C4-2B (cell line): ENCODE measurements around the gene SKOR2.
"Not testable (repeated sequence)": the region's sequence is repeated elsewhere in the genome, so short reads cannot be mapped to it uniquely, and the experiment has no call there.

Experiments used
- H3K27ac ChIP-seq: fragments of 450-650 bp; 2 replicates; pipeline ENCODE4 v1.5.1; 2017
- ZFX ChIP-seq: fragments of 450-650 bp; IDR thresholded peaks from 2 replicates; pipeline ENCODE4 v1.6.1; 2017
- TF ChIP-seq, protein P1 (sequence below): fragments of 450-650 bp; conservative IDR thresholded peaks from 2 replicates; pipeline ENCODE4 v1.5.1; 2017; ENCODE audit warnings: mild to moderate bottlenecking

The SKOR2 gene

DNA sequence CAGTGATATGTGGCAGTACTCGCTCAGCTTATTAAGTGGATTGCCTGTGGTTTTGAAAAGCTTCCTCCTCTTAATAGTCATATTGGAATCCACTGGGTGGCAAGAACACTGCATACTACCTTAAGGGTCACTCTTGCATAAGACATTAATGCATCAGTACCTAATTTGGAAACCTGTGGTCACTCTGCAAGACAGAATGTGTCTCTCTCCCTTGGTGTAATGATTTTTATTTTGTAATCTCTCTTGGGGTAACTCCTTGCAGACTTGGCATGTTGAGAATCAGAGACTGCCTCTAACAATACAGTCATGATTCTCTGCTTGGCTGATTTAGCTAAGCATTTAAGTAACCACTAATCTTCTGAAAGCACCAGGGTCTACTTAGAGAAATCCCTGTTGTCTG, 42.3 kb downstream of the SKOR2 start:
- TF ChIP-seq ZFX, result no peak
- TF ChIP-seq, protein P1, sequence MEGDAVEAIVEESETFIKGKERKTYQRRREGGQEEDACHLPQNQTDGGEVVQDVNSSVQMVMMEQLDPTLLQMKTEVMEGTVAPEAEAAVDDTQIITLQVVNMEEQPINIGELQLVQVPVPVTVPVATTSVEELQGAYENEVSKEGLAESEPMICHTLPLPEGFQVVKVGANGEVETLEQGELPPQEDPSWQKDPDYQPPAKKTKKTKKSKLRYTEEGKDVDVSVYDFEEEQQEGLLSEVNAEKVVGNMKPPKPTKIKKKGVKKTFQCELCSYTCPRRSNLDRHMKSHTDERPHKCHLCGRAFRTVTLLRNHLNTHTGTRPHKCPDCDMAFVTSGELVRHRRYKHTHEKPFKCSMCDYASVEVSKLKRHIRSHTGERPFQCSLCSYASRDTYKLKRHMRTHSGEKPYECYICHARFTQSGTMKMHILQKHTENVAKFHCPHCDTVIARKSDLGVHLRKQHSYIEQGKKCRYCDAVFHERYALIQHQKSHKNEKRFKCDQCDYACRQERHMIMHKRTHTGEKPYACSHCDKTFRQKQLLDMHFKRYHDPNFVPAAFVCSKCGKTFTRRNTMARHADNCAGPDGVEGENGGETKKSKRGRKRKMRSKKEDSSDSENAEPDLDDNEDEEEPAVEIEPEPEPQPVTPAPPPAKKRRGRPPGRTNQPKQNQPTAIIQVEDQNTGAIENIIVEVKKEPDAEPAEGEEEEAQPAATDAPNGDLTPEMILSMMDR, result no peak
- no peak overlapping the region for H3K27ac ChIP-seq

DNA sequence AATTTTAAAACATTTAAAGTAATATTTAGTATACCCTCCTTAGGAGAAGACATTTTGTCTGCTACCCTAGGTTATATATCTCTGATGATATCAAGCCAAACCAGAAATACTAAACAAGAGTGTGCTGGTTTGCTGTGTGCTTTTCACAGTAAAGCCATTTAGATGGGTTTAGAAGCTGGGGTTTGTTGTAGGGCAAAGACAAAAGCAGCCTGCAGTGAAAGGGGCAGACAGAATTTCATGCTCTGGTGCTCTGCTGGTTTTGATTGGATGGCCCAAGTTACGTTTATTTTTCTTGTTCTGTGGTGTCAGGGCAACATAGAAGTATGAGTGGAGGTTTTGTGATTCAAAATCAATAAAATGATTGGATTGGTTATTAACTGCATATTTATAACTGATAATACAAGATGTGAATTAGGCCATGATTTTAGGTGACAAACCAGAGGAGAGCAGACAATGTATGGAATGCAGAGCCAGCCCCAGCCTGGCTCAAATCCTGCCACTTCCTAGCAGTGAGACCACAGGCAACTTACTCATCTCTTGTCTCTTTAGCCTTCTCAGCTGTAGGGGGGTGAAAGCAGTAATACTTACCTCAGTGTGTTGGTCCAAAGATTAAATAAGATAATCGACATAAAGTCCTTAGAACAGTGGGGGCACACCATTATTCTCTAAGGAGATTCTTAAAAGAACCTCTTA, 44.4 kb downstream of the SKOR2 start:
- TF ChIP-seq, protein P1, result no peak
- no peak for TF ChIP-seq ZFX
- no peak overlapping the region for H3K27ac ChIP-seq

DNA sequence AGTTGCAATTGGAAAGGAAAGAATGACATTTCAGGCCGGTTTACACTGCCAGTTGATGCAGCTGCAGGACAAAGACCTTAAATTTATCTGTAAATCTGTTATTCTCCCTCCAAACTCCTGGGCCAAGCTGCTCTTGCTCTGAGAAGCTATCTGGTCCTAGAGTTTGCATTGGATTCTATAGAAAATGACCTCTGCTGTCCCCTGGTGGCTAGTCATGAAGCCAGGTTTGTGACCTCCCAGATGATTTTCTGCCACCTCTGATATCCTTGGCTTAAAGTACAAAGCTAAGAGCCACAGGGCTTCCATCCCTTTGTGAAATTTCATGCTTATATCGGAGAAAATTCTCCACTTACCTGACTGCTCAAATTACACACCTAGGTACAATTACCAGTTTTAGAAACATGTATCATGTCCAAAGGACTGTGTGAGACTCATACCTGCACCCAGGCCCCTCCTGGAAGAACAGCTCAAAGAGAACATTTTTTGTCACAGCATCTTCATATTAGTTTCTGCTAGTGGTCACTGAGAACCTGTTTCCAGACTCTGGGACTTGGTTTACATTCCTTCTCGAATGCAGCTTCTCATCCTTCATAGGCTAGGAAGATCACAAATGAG, 46.4 kb downstream of the SKOR2 start:
- TF ChIP-seq ZFX, result no peak
- TF ChIP-seq, protein P1, result peak; percentile 88
- H3K27ac ChIP-seq, result no peak overlapping the region

DNA sequence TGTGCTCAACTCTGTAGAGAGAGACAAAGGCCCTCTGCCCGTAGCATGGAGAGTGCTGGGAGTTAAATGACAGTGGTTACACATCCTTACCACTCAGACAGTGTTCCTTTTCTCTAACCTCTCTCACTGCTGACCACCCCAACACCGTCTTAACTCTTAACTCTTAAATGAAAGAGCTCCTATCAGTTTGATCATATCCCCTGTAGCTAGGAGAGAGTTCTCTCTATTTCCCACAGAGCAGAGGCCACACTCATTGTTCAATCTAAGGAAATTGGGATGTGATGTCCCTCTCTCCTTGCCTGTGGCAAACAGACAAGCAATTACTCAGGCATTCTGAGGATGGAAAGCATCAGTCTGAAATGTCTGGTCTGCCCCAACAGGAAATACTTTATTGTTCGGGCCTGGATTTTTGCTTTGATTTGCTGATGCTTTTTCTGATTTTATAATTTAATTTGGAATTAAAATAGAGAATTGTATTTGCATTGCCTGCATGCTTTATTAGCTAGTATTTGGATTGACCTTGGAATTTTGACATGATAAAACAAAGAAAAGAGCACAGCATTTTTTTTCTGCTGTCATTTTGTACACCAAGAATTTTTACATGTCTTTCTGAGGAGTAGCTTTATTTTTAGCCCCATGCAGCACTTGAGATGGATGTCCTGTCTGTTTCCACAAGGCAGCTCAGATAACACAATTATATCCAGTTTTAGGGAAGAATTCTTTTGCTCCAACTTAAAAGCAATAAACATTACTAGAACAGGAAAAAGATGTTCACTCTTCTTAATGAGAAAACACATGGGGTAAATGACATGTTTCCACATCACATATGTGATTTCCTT, 47.6 kb downstream of the SKOR2 start:
- TF ChIP-seq ZFX, result no peak
- TF ChIP-seq, protein P1, result no peak
- no peak overlapping the region for H3K27ac ChIP-seq

DNA sequence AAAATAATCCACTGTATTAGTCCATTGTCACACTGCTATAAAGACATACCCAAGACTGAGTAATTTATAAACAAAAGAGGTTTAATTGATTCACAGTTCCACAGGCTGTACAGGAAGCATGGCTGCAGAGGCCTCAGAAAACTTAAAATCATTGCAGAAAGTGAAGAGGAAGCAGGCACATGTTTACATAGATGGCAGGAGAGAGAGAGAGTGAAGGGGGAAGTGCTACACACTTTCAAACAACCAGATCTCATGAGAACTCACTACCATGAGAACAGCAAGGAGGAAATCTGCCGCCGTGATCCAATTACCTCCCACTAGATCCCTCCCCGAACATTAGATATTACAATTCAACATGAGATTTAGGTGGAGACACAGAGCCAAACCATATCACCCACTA, 55.5 kb downstream of the SKOR2 start:
- not testable (repeated sequence) for H3K27ac ChIP-seq

DNA sequence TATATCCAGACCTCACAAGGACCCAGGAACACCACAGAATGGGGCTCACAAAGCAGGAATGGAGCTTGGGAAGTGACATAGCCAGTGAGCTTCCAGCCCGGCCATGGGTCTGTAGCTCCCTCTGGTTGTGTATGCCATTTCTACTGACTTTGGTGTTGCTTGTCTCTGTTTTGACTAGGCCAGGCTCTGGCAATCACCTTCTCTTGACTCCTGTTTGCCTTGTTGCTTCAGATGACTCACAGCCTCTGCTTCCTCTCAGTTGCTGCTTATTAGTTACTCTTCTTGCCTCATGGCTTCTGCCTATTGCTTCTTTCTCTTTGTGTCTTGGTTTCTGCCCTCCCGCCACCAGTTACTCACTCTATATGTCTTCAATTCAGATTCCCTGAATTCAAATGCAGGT, 59.5 kb downstream of the SKOR2 start:
- H3K27ac ChIP-seq, result no peak overlapping the region
- TF ChIP-seq, protein P1, result no peak
- TF ChIP-seq ZFX, result no peak

DNA sequence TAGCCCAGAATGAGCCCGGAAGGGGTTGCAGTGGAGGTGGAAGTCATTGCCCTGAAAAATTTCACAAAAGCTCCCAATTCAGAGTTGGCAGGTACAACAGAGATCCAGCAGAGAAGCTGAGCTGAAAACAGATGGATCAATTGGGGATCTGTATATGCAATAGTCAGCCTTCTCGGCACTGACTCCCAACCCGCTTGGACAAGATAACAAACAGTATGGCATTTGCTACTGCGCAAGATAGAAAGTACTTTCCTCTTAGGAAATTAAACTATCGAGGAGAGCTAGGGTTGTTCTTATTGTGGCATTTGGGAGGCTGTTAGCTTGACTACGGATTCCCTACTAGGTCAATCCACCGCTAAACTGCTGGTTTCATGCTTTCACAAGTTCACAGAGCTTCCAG, 63.7 kb downstream of the SKOR2 start:
- TF ChIP-seq ZFX, result no peak
- TF ChIP-seq, protein P1, result no peak
- no peak overlapping the region for H3K27ac ChIP-seq
